Peyer's patch (tissue), 4 donors: ENCODE results near the gene ANKFN1.

Source experiments
- POLR2A ChIP-seq, 2 donors: fragments of 450-650 bp; IDR thresholded peaks; one replicate each; pipeline ENCODE4 v1.5.1; 2017; ENCODE audit warnings: antibody characterized with exemption in 2 of 2, mild to moderate bottlenecking in 2 of 2, moderate library complexity in 2 of 2
- TF ChIP-seq, protein P1 (sequence below), 6 experiments: fragments of 450-650 bp in 4 of 6; fragments of 200-600 bp in 2 of 6; sonication (generic) in 1 of 6; IDR thresholded peaks; one replicate each; pipeline ENCODE4 v1.5.1; 2017 to 2019; ENCODE audit warnings: antibody characterized with exemption in 6 of 6, mild to moderate bottlenecking in 3 of 6, moderate library complexity in 1 of 6

DNA sequence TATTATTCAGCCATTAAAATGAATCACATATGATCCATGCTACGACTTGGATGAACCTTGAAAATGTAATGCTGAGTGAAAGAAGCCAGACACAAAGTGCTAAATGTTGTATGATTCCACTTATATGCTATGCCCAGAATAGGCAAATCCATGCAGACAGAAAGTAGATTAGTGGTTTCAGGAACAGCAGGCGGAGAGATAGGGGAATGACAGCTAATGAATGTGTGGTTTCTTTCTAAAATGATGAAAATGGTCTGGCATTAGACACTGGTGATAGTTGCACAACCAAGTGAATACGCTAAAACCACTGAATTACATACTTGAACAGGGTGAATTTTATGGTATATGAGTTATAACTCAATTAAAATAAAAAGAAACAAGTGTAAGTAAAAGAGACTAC, 318.4 kb downstream of the ANKFN1 start:
- TF ChIP-seq POLR2A (IDR thresholded peaks at IDR 0.05): no peak
- TF ChIP-seq, protein P1, sequence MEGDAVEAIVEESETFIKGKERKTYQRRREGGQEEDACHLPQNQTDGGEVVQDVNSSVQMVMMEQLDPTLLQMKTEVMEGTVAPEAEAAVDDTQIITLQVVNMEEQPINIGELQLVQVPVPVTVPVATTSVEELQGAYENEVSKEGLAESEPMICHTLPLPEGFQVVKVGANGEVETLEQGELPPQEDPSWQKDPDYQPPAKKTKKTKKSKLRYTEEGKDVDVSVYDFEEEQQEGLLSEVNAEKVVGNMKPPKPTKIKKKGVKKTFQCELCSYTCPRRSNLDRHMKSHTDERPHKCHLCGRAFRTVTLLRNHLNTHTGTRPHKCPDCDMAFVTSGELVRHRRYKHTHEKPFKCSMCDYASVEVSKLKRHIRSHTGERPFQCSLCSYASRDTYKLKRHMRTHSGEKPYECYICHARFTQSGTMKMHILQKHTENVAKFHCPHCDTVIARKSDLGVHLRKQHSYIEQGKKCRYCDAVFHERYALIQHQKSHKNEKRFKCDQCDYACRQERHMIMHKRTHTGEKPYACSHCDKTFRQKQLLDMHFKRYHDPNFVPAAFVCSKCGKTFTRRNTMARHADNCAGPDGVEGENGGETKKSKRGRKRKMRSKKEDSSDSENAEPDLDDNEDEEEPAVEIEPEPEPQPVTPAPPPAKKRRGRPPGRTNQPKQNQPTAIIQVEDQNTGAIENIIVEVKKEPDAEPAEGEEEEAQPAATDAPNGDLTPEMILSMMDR (IDR thresholded peaks at IDR 0.05): no peak
